ENCODE results near the gene MAST4.

Gene MAST4

GRCh38 chr5:67015541-67016191, 419.5 kb downstream of the MAST4 start:
- peak; percentile 37 for DNase-seq
- Histone ChIP-seq H3K9me3 (no peaks in the 10 kb centered on the region), H3K4me1 (peaks cover 12% of the 10 kb centered on the region; the same call in 1 of the 2 replicates), H3K36me3 (no peaks in the 10 kb centered on the region), H3K27me3 (no peaks in the 10 kb centered on the region), H3K4me3 (ENCODE audit: low read depth, low read length) (peak overlapping the region; percentile 41)
- TF ChIP-seq CTCF (IDR thresholded peaks at IDR 0.05; ENCODE audit: low read depth, low read length), result no peak

GRCh38 chr5:67019065-67019845, 423.1 kb downstream of the MAST4 start:
- Histone ChIP-seq H3K4me1 (peaks cover 12% of the 10 kb centered on the region; the same call in 1 of the 2 replicates), H3K9me3 (no peaks in the 10 kb centered on the region), H3K36me3 (no peaks in the 10 kb centered on the region), H3K4me3 (ENCODE audit: low read depth, low read length) (no peak overlapping the region), H3K27me3 (no peaks in the 10 kb centered on the region)
- DNase-seq, result no peak
- TF ChIP-seq CTCF (IDR thresholded peaks at IDR 0.05; ENCODE audit: low read depth, low read length), result no peak

DNA sequence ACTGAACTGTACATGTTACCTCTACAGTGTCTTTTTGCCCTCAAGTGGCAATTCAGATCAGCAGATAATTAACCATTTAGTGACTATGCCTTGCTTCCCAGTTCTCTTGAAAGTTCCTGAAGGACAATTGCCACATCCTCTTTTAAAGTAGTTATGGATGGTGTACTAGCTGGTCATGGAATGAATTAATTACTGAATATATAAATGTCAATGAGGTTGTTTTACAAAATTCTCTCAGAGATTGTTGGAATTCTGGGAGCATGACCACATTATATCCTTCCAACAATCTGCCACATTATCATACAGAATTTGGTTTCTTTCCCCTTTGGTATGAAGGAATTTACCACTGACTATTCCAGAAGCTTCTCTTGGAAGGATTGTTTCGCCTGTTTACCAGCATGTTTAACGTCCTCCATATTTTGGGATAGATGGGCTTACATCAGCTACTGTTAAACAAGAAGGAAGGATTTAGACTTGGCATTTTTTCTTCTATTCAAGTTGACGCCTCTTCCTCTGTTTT, 424.0 kb downstream of the MAST4 start:
- no peak for DNase-seq
- Histone ChIP-seq H3K4me1 (peaks cover 6% of the 10 kb centered on the region; the same call in 1 of the 2 replicates), H3K36me3 (no peaks in the 10 kb centered on the region), H3K4me3 (ENCODE audit: low read depth, low read length) (no peak overlapping the region), H3K27me3 (no peaks in the 10 kb centered on the region), H3K9me3 (no peaks in the 10 kb centered on the region)
- no peak for TF ChIP-seq CTCF (IDR thresholded peaks at IDR 0.05; ENCODE audit: low read depth, low read length)

GRCh38 chr5:67021031-67021430, 424.8 kb downstream of the MAST4 start:
- TF ChIP-seq CTCF (IDR thresholded peaks at IDR 0.05; ENCODE audit: low read depth, low read length), result no peak
- Histone ChIP-seq H3K4me3 (ENCODE audit: low read depth, low read length) (no peak overlapping the region), H3K4me1 (0 out of 2 replicates have a peak, but pooled peaks cover 3% of the 10 kb centered on the region), H3K9me3 (no peaks in the 10 kb centered on the region), H3K27me3 (no peaks in the 10 kb centered on the region), H3K36me3 (no peaks in the 10 kb centered on the region)
- DNase-seq, result no peak

- no peak overlapping the region for H3K4me3 ChIP-seq (ENCODE audit: low read depth, low read length)
- no peaks in the 10 kb centered on the region for H3K36me3 ChIP-seq
- no peak for DNase-seq
- no peaks in the 10 kb centered on the region for H3K27me3 ChIP-seq
- 0 out of 2 replicates have a peak, but pooled peaks cover 1% of the 10 kb centered on the region for H3K4me1 ChIP-seq
- TF ChIP-seq CTCF (IDR thresholded peaks at IDR 0.05; ENCODE audit: low read depth, low read length), result no peak
- H3K9me3 ChIP-seq, result no peaks in the 10 kb centered on the region
Measured at GRCh38 chr5:67021521-67021920, 425.3 kb downstream of the MAST4 start.

DNA sequence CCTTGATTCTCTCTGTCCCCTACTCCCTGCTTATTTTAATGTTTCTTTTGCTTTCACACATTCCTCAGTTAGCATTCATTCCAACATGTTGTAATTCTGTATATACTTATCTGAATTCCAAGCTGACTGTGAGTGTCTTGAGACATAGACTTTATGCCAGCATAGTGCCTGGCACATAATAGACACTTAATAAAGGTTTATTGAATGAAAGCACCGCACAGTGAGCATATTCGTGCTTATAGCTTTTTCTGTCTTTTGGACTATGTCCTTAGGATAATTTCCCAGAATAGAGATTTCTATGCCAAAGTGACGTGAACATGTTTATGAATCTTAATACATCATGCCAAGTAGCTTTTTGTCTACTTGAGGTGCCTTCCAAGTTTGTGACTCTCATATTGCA, 425.8 kb downstream of the MAST4 start:
- no peak overlapping the region for H3K4me3 ChIP-seq (ENCODE audit: low read depth, low read length)
- H3K4me1 ChIP-seq, result no peaks in the 10 kb centered on the region
- no peaks in the 10 kb centered on the region for H3K27me3 ChIP-seq
- no peak for TF ChIP-seq CTCF (IDR thresholded peaks at IDR 0.05; ENCODE audit: low read depth, low read length)
- H3K36me3 ChIP-seq, result no peaks in the 10 kb centered on the region
- DNase-seq, result no peak
- H3K9me3 ChIP-seq, result no peaks in the 10 kb centered on the region

All from BE2C (cell line).